Osteoblast (primary cell): ENCODE measurements around the gene MAN1C1. TPM values are rescaled to one million over a fixed set of nuclear protein-coding genes. Genes with fewer than 3 reads are reported as not detected.

Source experiments
- DNase-seq: peaks from one replicate; pipeline ENCODE4 v3.0.0; 2011; ENCODE audit warnings: low spot score, mixed read lengths; ENCODE audit not compliant: insufficient read length; ENCODE audit errors: missing footprints
- H2AFZ ChIP-seq: 2 replicates; pipeline ENCODE4 v1.6.0; 2011; ENCODE audit warnings: mild to moderate bottlenecking, low read length
- H3K27ac ChIP-seq: 2 replicates; pipeline ENCODE4 v1.5.1; 2011; ENCODE audit warnings: mild to moderate bottlenecking, low read depth, low read length, moderate library complexity
- H3K27me3 ChIP-seq: 2 replicates; pipeline ENCODE4 v1.6.0; 2012; ENCODE audit warnings: mild to moderate bottlenecking, control low read depth, inconsistent platforms, low read length, moderate library complexity; ENCODE audit not compliant: insufficient read depth
- H3K36me3 ChIP-seq: 2 replicates; pipeline ENCODE4 v1.5.1; 2011; ENCODE audit warnings: mild to moderate bottlenecking, low read length, control low read depth, moderate library complexity; ENCODE audit not compliant: insufficient read depth
- H3K4me1 ChIP-seq: 2 replicates; pipeline ENCODE4 v1.5.1; 2011; ENCODE audit warnings: mild to moderate bottlenecking, low read length, control low read depth, moderate library complexity; ENCODE audit not compliant: insufficient read depth
- H3K4me2 ChIP-seq: 2 replicates; pipeline ENCODE4 v1.6.0; 2011; ENCODE audit warnings: mild to moderate bottlenecking, low read length; ENCODE audit not compliant: insufficient read depth
- H3K4me3 ChIP-seq: fragments of 200-600 bp; sonication (generic); 3 replicates; pipeline ENCODE4 v1.5.1; 2012; ENCODE audit warnings: mild to moderate bottlenecking, low read length, inconsistent platforms; ENCODE audit not compliant: insufficient read depth
- H3K79me2 ChIP-seq: 2 replicates; pipeline ENCODE4 v1.6.0; 2012; ENCODE audit warnings: mild to moderate bottlenecking, low read length, control low read depth, inconsistent platforms; ENCODE audit not compliant: insufficient read depth
- H3K9me3 ChIP-seq: 2 replicates; pipeline ENCODE4 v1.5.1; 2011; ENCODE audit warnings: low read depth, low read length, control low read depth
- H4K20me1 ChIP-seq: 2 replicates; pipeline ENCODE4 v1.6.0; 2012; ENCODE audit warnings: mild to moderate bottlenecking, low read length, control low read depth; ENCODE audit not compliant: insufficient read depth
- total RNA-seq: library from RNA; depleted of rRNA; stranded (reverse); fragments of >200 nt; gene quantifications from 2 replicates; pipeline ENCODE4 v1.2.3, GENCODE V29; 2012
- TF ChIP-seq, protein P1 (sequence below): IDR thresholded peaks from 2 replicates; pipeline ENCODE4 v1.5.1; 2011; ENCODE audit warnings: mild to moderate bottlenecking, low read depth, low read length, moderate library complexity; ENCODE audit errors: extremely low read depth

MAN1C1 gene
- total RNA-seq, 1 donor = 16.3 TPM

DNA sequence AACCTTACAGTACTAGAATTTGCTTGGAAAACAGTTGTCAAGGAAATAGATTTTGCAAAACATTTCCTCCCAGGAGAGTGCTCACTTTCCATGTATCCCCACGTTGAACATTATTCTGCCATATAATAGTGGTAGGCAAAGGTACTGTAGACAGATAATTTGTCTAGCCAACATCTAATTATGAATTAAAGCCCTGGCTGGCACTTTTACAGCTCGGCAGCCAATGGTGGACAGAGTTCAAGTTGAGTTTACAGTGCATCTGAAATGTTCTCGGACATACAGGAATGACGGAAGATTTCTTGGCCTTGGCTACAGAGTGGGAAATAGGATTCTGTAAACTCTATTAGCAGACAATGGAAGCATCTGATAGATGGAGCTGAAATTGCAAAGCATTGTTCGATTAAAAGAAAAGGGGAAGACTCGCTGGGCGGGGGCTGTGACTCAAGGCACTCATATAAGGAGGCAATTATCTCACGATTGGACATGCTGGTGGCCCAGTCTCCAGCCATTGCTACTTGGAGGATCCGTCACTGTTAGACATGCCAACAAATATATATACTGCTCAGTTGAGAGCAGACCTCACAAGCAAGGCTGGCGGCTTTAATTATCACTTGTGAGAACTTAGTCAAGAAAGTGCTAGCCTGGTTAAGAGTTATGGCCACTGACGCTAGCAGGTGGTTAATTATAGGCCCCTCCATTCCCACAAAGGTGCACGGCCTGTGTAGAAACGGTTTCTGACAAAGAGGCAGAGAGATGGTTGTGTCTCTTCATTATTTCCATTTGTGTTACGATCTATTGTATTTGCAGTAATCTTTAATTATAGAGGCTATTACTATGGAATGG is 48.0 kb downstream of the MAN1C1 start:
- Histone ChIP-seq H3K4me2 (no peak overlapping the region), H3K36me3 (no peaks in the 10 kb centered on the region), H3K9me3 (no peaks in the 10 kb centered on the region), H3K4me3 (no peak overlapping the region), H3K27me3 (peaks cover 29% of the 10 kb centered on the region), H3K27ac (no peak overlapping the region), H4K20me1 (no peaks in the 10 kb centered on the region), H3K4me1 (no peaks in the 10 kb centered on the region), H2AFZ (no peak overlapping the region), H3K79me2 (no peaks in the 10 kb centered on the region)
- no peak for DNase-seq
- TF ChIP-seq, protein P1, sequence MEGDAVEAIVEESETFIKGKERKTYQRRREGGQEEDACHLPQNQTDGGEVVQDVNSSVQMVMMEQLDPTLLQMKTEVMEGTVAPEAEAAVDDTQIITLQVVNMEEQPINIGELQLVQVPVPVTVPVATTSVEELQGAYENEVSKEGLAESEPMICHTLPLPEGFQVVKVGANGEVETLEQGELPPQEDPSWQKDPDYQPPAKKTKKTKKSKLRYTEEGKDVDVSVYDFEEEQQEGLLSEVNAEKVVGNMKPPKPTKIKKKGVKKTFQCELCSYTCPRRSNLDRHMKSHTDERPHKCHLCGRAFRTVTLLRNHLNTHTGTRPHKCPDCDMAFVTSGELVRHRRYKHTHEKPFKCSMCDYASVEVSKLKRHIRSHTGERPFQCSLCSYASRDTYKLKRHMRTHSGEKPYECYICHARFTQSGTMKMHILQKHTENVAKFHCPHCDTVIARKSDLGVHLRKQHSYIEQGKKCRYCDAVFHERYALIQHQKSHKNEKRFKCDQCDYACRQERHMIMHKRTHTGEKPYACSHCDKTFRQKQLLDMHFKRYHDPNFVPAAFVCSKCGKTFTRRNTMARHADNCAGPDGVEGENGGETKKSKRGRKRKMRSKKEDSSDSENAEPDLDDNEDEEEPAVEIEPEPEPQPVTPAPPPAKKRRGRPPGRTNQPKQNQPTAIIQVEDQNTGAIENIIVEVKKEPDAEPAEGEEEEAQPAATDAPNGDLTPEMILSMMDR = no peak

DNA sequence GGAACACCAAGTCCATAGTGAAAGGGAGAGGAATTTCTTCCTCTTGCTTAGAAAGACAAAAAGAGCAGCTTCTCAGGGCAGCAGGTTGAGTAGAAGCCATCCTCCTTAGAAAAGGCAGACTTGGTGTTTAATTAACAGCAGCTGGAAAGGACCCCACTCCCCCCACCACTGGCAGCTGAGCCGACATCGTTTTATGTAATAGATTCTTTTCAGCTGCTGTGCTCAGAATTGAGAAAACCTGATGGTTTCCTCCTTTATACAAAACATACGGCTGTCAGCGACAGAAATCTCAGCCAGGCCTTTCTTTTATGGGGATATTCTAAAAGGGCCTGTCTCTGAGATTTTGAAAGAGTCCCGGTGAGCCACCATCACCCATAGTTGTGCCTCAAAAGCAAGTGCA is 49.9 kb downstream of the MAN1C1 start:
- no peak for DNase-seq
- peaks cover 36% of the 10 kb centered on the region for H3K27me3 ChIP-seq
- no peak overlapping the region for H2AFZ ChIP-seq
- no peaks in the 10 kb centered on the region for H3K4me1 ChIP-seq
- no peaks in the 10 kb centered on the region for H3K36me3 ChIP-seq
- no peaks in the 10 kb centered on the region for H3K79me2 ChIP-seq
- H3K27ac ChIP-seq = no peak overlapping the region
- TF ChIP-seq, protein P1 = no peak
- no peak overlapping the region for H3K4me2 ChIP-seq
- no peaks in the 10 kb centered on the region for H4K20me1 ChIP-seq
- H3K4me3 ChIP-seq = no peak overlapping the region
- H3K9me3 ChIP-seq = no peaks in the 10 kb centered on the region

DNA sequence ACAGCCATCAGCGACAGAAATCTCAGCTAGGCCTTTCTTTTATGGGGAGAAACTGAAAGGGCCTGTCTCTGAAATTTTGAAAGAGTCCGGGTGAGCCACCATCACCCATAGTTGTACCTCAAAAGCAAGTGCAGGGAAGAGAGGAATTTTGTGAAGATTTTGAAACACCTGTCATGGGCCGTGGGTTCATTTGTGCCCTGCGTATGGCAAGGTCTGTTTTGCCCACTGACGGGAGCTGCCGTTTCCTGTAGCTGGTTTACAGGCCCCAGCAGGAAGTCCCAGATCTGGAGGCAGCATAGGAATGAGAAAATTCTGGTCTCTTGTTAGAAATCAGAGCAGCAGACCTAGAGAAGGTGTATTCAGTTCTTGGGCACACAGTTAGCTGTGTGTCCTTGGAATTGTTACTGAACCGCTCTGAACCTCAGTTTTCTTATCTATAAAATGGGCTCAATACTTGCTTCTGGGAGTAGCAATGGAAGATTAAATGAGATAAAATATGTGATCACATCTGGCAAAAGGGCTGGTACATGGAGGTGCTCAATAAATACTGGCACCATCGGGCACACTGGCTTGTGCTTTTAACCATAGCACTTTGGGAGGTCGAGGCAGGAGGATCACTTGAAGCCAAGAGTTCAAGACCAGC is 52.5 kb downstream of the MAN1C1 start:
- Histone ChIP-seq H4K20me1 (no peaks in the 10 kb centered on the region), H3K79me2 (no peaks in the 10 kb centered on the region), H2AFZ (no peak overlapping the region), H3K9me3 (peaks cover 2% of the 10 kb centered on the region), H3K4me1 (no peaks in the 10 kb centered on the region), H3K4me2 (no peak overlapping the region), H3K27ac (no peak overlapping the region), H3K36me3 (no peaks in the 10 kb centered on the region), H3K4me3 (no peak overlapping the region), H3K27me3 (peaks cover 41% of the 10 kb centered on the region)
- no peak for DNase-seq
- TF ChIP-seq, protein P1 = no peak
